Dendritic cell treated with granulocyte-macrophage colony-stimulating factor and Interleukin-4, amounts not matched to agents 40 ng/mL and 50 ng/mL, for 4 days (primary cell): ENCODE data around the gene BLOC1S1.

Experiments
- H3K27ac Mint-ChIP-seq: one replicate; pipeline ENCODE4 v1.8.0; 2022; ENCODE audit warnings: mild to moderate bottlenecking, mixed read lengths
- H3K27me3 Mint-ChIP-seq: one replicate; pipeline ENCODE4 v1.8.0; 2022; ENCODE audit warnings: mild to moderate bottlenecking, mixed read lengths
- H3K36me3 Mint-ChIP-seq: one replicate; pipeline ENCODE4 v1.8.0; 2022; ENCODE audit warnings: low read depth, mixed read lengths
- H3K4me1 Mint-ChIP-seq: one replicate; pipeline ENCODE4 v1.8.0; 2022; ENCODE audit warnings: low read depth, mixed read lengths
- H3K4me3 Mint-ChIP-seq: one replicate; pipeline ENCODE4 v1.8.0; 2022; ENCODE audit warnings: mild to moderate bottlenecking, moderate library complexity, mixed read lengths
- H3K9me3 Mint-ChIP-seq: one replicate; pipeline ENCODE4 v1.8.0; 2022; ENCODE audit warnings: mixed read lengths
- intact Hi-C: fragments of 100-400 bp; cut with micrococcal nuclease; formaldehyde crosslinking; loops from one replicate; pipeline ENCODE4 v1.15.0; 2022

The BLOC1S1 gene

DNA sequence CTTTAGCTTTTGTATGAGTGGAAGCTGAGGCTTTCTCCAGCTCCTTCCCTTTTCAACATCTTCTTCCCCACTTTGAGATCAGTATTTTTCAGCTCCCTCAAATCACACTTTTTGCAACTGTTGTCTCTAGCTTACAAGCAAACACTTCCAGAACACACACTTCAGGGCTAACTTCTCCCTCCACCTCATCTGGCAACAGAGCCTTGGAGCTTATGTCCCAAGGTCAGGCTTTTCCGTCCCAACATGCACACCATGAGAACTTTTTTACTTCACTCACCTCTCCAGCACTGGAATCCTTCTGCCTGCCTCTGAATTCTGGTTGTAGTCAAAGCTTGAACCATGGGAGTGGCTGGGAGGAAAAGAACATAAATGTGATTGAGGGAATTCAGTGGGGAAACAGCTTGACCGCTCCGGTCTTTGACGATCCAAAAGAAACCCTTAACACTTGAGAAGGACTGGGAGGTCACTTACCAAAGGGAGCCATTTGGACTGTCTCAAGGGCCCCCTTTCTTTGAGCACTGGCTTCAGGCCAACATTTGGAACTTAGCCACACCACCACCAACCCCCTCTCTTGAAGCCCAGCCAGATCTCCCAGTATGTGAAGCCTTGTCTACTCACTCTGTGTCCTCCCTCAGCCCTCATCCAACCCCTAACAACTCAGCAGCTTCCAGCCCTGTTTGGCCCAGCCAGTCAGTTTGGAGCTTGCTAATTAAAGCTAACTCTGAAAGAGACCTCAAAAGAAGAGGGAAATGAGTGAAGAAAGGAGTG, 3.9 kb upstream of the BLOC1S1 start:
- Mint-ChIP-seq H3K9me3 (no peaks in the 10 kb centered on the region), H3K27me3 (peaks cover 50% of the 10 kb centered on the region), H3K4me3 (no peak overlapping the region), H3K27ac (no peak overlapping the region), H3K4me1 (peaks cover 51% of the 10 kb centered on the region), H3K36me3 (peaks cover 5% of the 10 kb centered on the region)
- intact Hi-C loops: no loop called here

DNA sequence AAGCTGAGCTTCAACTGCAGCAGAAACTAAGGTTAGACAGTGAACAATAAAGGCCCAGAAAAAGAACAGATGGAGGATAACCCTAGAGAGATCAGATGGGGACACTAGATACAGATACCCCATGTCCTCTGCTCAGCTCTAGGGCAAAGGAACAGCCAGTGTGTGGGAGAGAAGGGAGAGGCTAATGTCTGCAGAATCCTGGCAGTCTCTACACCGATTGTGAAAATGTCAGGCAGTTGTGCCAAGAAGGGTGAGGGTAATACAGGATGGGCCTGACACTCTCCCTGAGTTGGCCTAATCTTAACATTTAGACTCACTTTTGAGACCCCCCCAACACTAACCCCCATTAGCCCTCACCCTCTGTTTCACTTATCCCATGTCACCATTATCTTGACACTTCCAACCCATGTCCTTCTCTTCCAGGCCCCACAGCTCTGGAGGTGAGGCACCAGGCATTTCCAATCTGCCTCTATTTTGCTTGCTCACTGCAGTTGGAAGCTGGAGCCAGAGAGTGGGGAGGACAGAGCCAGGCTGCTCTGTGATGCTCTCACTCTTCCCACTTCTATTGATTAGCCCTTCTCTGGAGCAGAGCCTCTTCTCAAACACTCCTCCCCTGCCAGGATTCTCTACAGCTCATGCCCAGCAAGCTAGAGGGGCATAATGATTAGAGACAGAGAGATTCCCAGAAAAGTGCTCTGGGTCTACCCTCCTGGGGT, 3.0 kb upstream of the BLOC1S1 start:
- Mint-ChIP-seq H3K27me3 (peaks cover 43% of the 10 kb centered on the region), H3K9me3 (no peaks in the 10 kb centered on the region), H3K36me3 (peaks cover 5% of the 10 kb centered on the region), H3K27ac (no peak overlapping the region), H3K4me1 (peaks cover 51% of the 10 kb centered on the region), H3K4me3 (no peak overlapping the region)
- intact Hi-C loops: no loop called here

DNA sequence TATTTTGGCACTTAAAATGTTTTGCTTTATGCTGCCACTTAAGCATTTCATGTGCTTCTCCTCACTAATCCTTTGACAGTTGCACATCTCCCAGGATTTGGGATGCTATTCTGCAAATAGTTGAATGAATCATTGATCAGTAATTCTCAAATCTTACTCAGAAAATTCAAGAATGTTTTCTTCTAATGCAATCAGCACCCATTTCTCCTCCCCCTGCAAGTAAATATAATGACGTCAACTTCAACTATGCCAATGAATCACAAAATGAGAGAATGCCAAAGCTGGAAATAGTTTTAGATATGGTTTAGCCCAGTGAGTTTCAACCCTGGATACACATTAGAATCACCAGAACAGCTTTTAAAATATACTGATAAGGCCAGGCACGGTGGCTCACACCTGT, 2.1 kb upstream of the BLOC1S1 start:
- Mint-ChIP-seq H3K36me3 (peaks cover 13% of the 10 kb centered on the region), H3K4me3 (no peak overlapping the region), H3K27me3 (peaks cover 35% of the 10 kb centered on the region), H3K9me3 (no peaks in the 10 kb centered on the region), H3K27ac (no peak overlapping the region), H3K4me1 (peaks cover 51% of the 10 kb centered on the region)
- intact Hi-C loops: no loop called here

DNA sequence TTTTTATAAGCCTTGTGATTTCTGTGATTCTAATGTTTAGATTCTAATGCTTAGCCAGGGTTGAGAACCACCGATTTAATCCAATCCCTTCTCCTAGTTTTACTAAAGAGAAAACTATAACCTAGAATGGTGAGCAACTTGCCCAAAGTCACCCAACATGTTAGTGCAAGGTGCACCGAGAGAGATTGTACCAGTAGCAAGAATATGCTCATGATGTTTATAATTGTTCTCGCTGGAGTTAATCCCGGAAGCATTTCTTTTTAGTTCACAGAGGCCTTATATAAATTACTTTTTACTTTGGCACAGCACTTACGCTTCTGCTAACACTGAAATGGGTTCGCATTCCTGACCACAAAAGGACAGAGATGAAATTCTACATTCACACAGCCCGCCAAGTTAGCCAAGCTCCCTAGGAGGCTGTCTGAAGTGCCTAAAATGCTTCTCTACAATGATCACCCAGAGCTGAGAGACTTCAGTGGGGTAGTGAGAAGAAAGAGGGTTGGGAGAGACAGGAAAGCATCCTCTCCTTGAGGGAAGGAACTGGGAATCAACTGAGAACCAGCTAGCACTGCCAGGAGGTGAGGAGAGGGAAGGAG, 579 bp upstream of the BLOC1S1 start:
- intact Hi-C loops: no loop called here
- Mint-ChIP-seq H3K27me3 (peaks cover 21% of the 10 kb centered on the region), H3K27ac (peak overlapping the region; percentile 87), H3K4me3 (peak overlapping the region; percentile 87), H3K4me1 (peaks cover 49% of the 10 kb centered on the region), H3K36me3 (peaks cover 28% of the 10 kb centered on the region), H3K9me3 (no peaks in the 10 kb centered on the region)

DNA sequence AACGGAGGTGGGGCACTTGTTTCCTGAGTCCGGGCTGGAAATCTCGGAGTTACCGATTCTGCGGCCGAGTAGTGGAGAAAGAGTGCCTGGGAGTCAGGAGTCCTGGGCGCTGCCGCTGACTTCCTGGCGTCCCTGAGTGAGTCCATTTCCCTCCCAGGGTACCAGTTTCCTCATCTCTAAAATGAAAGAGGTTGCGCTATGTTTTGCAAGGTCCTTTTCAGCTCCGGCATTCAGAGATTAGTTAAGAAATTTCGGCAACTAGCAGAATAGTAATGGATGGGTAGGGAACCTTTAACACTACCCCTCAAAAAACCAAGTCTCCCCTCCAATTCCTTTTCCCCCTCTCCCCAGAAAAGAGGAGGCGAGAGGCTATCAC, 724 bp downstream of the BLOC1S1 start:
- intact Hi-C loops: no loop called here
- Mint-ChIP-seq H3K9me3 (no peaks in the 10 kb centered on the region), H3K4me1 (peaks cover 53% of the 10 kb centered on the region), H3K27me3 (peaks cover 17% of the 10 kb centered on the region), H3K4me3 (peak overlapping the region; percentile 87), H3K36me3 (peaks cover 32% of the 10 kb centered on the region), H3K27ac (peak overlapping the region; percentile 87)

DNA sequence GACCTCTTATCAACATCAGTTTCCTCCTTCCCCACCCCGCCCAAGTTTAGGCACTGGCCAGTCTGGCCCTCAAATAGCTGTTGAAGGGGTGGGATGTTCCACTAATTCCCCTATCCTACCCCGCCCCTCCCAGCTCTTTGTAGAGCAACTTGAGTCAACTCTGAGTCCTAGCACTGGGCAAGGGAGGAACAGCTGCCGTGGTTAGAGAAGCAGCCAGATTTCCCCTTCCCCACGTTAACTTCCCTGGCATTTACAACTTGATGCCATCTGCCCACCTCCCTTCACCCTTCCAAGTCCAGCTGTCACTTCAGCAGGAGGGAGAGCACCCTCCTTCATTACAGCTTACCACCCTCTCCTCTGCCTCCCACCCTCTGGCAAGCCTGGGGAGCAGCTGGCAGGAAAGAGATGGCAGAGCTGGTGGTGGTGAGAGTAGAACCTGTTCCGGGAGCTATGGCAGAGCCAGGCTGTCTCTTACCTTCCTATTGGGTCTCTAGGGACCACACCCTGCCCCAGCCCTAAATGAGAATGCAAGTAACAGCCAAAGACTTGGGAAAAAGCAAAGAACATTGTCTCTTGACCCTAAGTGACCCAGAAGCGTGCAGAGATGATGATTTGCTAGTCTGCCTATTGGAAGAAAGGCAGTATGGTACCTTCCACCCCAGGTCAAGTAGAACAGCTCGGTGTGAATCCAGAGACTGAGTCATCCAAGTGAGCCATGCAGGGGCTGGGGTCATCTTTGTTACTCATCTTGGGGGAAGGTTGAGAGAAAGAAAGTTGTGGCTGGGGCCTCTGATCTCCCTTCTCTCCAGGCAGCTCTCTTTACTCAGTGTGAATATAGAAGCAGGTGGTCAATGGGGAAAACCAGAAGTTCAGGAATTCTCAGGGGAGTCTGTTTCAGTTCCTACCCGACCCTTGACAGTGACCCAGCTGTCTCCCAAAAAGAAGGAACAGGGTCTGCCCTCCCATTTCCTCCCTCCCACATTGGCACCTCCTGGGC, 1.5 kb downstream of the BLOC1S1 start:
- peaks cover 10% of the 10 kb centered on the region for H3K27me3 Mint-ChIP-seq
- peaks cover 32% of the 10 kb centered on the region for H3K36me3 Mint-ChIP-seq
- H3K9me3 Mint-ChIP-seq: no peaks in the 10 kb centered on the region
- H3K27ac Mint-ChIP-seq: peak overlapping the region; percentile 87
- peak overlapping the region; percentile 87 for H3K4me3 Mint-ChIP-seq
- intact Hi-C loops: no loop called here
- H3K4me1 Mint-ChIP-seq: peaks cover 49% of the 10 kb centered on the region

DNA sequence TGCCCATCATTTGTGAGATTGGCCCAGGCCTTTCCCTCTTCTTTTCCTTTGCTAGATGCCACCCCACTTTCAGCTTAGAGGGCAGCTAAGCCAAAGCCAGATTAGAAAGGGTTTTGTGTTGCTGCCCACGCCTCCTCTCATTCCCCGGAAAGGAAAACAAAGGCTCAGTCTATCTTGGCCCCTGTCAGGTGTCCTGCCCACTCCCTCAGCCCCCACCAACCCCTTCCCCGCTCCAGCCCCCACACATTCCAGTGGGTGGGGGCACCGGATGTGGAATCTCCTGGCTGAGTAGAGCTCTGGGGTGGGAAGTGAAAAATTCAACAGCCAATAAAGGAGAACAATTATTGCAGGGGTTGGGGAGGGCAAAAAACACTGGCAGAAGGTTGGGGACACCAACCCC, 2.2 kb downstream of the BLOC1S1 start:
- peaks cover 35% of the 10 kb centered on the region for H3K36me3 Mint-ChIP-seq
- intact Hi-C loops: no loop called here
- H3K27me3 Mint-ChIP-seq: peaks cover 3% of the 10 kb centered on the region
- H3K9me3 Mint-ChIP-seq: no peaks in the 10 kb centered on the region
- peaks cover 49% of the 10 kb centered on the region for H3K4me1 Mint-ChIP-seq
- peak overlapping the region; percentile 87 for H3K27ac Mint-ChIP-seq
- peak overlapping the region; percentile 87 for H3K4me3 Mint-ChIP-seq

DNA sequence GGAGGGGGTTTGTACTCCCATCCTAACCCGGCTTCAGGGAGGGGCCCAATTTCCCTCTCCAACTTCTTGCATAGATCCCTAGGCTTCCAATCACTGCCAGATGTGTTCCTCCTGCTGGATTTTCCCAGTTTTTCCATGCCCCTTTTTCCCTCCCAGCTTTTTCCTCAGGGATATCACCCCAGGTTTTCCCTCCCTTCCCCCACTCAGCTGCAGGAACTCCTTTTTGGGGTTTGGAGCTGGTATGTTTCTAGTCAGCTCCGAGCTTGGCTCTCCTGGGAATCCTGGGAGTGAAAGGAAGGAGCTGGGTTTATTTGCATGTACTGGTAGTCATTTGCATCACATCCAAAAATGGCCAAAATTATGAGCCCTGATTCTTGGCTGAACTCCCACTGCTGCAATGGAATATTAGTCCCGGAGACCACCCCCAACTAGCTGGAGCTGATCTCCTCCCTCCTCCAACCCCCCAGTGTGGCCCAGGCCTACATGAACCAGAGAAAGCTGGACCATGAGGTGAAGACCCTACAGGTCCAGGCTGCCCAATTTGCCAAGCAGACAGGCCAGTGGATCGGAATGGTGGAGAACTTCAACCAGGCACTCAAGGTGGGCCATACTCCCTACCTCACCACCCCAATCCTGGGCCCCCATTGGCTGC, 2.9 kb downstream of the BLOC1S1 start:
- Mint-ChIP-seq H3K27ac (peak overlapping the region; percentile 87), H3K36me3 (peaks cover 42% of the 10 kb centered on the region), H3K4me3 (no peak overlapping the region), H3K27me3 (peaks cover under 1% of the 10 kb centered on the region), H3K4me1 (peaks cover 53% of the 10 kb centered on the region), H3K9me3 (no peaks in the 10 kb centered on the region)
- intact Hi-C loops: no loop called here

DNA sequence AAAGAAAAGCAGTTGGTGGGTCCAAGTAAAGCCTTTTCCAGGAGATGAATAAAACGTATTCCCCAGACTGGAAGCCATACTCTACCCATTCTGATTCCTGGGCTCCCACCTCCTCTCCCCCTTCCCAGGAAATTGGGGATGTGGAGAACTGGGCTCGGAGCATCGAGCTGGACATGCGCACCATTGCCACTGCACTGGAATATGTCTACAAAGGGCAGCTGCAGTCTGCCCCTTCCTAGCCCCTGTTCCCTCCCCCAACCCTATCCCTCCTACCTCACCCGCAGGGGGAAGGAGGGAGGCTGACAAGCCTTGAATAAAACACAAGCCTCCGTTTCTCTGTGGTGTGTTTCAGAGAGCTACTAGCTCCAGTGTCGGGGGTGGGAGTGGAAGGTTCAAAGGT, 3.5 kb downstream of the BLOC1S1 start:
- intact Hi-C loops: no loop called here
- Mint-ChIP-seq H3K4me1 (peaks cover 56% of the 10 kb centered on the region), H3K27ac (no peak overlapping the region), H3K9me3 (no peaks in the 10 kb centered on the region), H3K36me3 (peaks cover 48% of the 10 kb centered on the region), H3K27me3 (no peaks in the 10 kb centered on the region), H3K4me3 (no peak overlapping the region)

DNA sequence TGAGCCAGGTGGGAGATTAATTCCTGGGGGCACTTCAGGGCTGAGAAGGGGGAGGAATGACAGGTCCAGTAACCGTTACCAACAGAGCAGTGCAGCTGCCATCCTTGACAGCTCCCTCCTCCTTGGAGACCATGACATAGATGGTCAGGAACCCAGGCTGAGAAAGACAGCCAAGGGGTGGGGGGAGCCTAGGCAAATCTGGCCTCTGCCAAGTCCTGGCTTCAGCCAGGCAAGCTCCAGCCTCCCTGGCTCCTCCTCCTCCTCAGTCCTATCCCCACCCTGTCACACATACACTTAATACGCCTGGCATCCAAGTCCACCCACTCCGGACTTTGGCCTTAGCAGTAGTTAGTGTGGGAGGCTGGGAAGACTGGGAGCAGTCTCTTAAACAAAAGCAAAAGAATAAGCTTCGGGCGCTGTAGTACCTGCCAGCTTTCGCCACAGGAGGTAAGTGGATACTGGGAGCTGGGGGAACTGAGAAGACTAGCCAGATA, 4.3 kb downstream of the BLOC1S1 start, which contains the start of gene RDH5:
TSS of gene RDH5 (plus strand) at position 323 of the 494 bp plus-strand sequence. CDS start 792 bp downstream, outside the sequence.
- Mint-ChIP-seq H3K27me3 (no peaks in the 10 kb centered on the region), H3K4me1 (peaks cover 63% of the 10 kb centered on the region), H3K27ac (no peak within 1 kb of the TSS), H3K4me3 (no peak within 1 kb of the TSS), H3K9me3 (no peaks in the 10 kb centered on the region), H3K36me3 (peaks cover 56% of the 10 kb centered on the region)
- intact Hi-C loops: no loop called here

DNA sequence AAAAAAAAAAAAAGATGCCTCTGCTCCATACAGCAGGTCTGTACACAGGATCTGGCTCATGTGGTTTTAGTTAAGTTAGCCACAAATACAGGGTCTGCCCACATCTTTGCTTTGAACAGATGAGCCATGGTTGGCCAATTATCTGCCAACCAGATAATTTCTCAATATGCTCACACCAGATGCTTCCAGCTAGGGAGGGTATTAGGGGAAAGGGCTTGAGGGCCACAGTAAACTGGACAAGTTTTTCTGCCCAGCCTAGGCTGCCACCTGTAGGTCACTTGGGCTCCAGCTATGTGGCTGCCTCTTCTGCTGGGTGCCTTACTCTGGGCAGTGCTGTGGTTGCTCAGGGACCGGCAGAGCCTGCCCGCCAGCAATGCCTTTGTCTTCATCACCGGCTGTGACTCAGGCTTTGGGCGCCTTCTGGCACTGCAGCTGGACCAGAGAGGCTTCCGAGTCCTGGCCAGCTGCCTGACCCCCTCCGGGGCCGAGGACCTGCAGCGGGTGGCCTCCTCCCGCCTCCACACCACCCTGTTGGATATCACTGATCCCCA, 5.1 kb downstream of the BLOC1S1 start:
- Mint-ChIP-seq H3K4me3 (no peak overlapping the region), H3K9me3 (no peaks in the 10 kb centered on the region), H3K27ac (no peak overlapping the region), H3K4me1 (peaks cover 64% of the 10 kb centered on the region), H3K36me3 (peaks cover 62% of the 10 kb centered on the region), H3K27me3 (no peaks in the 10 kb centered on the region)
- intact Hi-C loops: loop anchor here (1.0 kb wide), 1 partner anchor 61 kb away; no protein-coding TSS in a partner anchor

DNA sequence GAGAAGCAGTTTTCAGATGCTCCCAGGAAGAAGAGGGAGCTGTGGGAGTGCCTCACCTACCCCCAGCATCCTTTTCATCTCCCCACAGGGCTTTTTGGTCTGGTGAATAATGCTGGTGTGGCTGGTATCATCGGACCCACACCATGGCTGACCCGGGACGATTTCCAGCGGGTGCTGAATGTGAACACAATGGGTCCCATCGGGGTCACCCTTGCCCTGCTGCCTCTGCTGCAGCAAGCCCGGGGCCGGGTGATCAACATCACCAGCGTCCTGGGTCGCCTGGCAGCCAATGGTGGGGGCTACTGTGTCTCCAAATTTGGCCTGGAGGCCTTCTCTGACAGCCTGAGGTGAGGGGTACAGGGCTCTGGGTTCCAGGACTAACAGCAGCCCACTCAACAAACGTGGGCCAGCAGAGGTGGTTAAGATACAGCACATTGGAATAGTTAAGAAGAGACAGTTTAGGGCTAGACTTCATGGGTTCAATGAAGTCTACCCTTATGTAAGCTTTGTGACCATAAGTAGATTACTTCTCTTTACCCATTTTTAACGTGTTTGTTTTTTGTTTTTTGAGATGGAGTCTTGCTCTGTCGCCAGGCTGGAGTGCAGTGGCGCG, 5.9 kb downstream of the BLOC1S1 start:
- no peak overlapping the region for H3K4me3 Mint-ChIP-seq
- H3K27me3 Mint-ChIP-seq: no peaks in the 10 kb centered on the region
- no peaks in the 10 kb centered on the region for H3K9me3 Mint-ChIP-seq
- intact Hi-C loops: loop anchor here (1.0 kb wide), 1 partner anchor 61 kb away; no protein-coding TSS in a partner anchor
- H3K27ac Mint-ChIP-seq: no peak overlapping the region
- H3K4me1 Mint-ChIP-seq: peaks cover 66% of the 10 kb centered on the region
- H3K36me3 Mint-ChIP-seq: peaks cover 67% of the 10 kb centered on the region
